Smooth muscle cell (in vitro differentiated cells): ENCODE results near the gene PRPF19. TPM values are rescaled to one million over a fixed set of nuclear protein-coding genes. Genes with fewer than 3 reads are reported as not detected.

Experiments used
- DNase-seq: peaks from one replicate; lab custom pipeline; 2025; ENCODE audit not compliant: unreplicated experiment; lab: John Stamatoyannopoulos, UW
- H2AFZ ChIP-seq: fragments of 200-600 bp; sonication (generic); 2 replicates; pipeline ENCODE4 v1.6.0; 2016; ENCODE audit warnings: antibody characterized with exemption, low read depth, mild to moderate bottlenecking
- H3F3A ChIP-seq: fragments of 200-600 bp; sonication (generic); 2 replicates; pipeline ENCODE4 v1.6.0; 2017; ENCODE audit warnings: antibody characterized with exemption, low read depth
- H3K27ac ChIP-seq: fragments of 200-600 bp; sonication (generic); 2 replicates; pipeline ENCODE4 v1.5.1; 2016; ENCODE audit warnings: low read depth, mild to moderate bottlenecking
- H3K27me3 ChIP-seq: fragments of 200-600 bp; sonication (generic); 2 replicates; pipeline ENCODE4 v1.6.1; 2016; ENCODE audit warnings: low read depth, mild to moderate bottlenecking
- H3K36me3 ChIP-seq: fragments of 200-600 bp; sonication (generic); 2 replicates; pipeline ENCODE4 v1.5.1; 2016; ENCODE audit warnings: low read depth
- H3K4me1 ChIP-seq: fragments of 200-600 bp; sonication (generic); 2 replicates; pipeline ENCODE4 v1.5.1; 2016; ENCODE audit warnings: low read depth
- H3K4me2 ChIP-seq: fragments of 200-600 bp; sonication (generic); 2 replicates; pipeline ENCODE4 v1.6.0; 2016; ENCODE audit warnings: mild to moderate bottlenecking
- H3K4me3 ChIP-seq: fragments of 200-600 bp; sonication (generic); 2 replicates; pipeline ENCODE4 v1.5.1; 2016; ENCODE audit warnings: mild to moderate bottlenecking
- H3K79me2 ChIP-seq: fragments of 200-600 bp; sonication (generic); 2 replicates; pipeline ENCODE4 v1.6.0; 2016; ENCODE audit warnings: low read depth, mild to moderate bottlenecking
- H3K9ac ChIP-seq: fragments of 200-600 bp; sonication (generic); 2 replicates; pipeline ENCODE4 v1.6.0; 2016; ENCODE audit warnings: low read depth
- H3K9me3 ChIP-seq: fragments of 200-600 bp; sonication (generic); replicated peaks from 2 replicates; pipeline ENCODE4 v1.5.1; 2016; ENCODE audit warnings: low read depth
- H4K20me1 ChIP-seq: fragments of 200-600 bp; sonication (generic); 2 replicates; pipeline ENCODE4 v1.6.0; 2016; ENCODE audit warnings: low read depth
- WGBS: methylation state at CpG from one replicate; pipeline ENCODE4 v1.1.7; 2016; ENCODE audit warnings: low lambda C conversion rate; 5-methylcytosine and 5-hydroxymethylcytosine counted together
- polyA plus RNA-seq: library from polyadenylated mRNA; unstranded; fragments of >200 nt; fragmentation: Nextera tagmentation; extraction: Ambion mirVana; gene quantifications from 2 replicates; pipeline ENCODE4 v1.2.1, GENCODE V29; 2016
- total RNA-seq: library from RNA; depleted of rRNA; stranded (reverse); fragments of >200 nt; gene quantifications from 2 replicates; pipeline ENCODE4 v1.2.3, GENCODE V29; 2014
- TF ChIP-seq, protein P1 (sequence below): fragments of 200-600 bp; sonication (generic); IDR thresholded peaks from 2 replicates; pipeline ENCODE4 v1.5.1; 2017; ENCODE audit warnings: borderline replicate concordance, mild to moderate bottlenecking, antibody characterized with exemption; ENCODE audit not compliant: insufficient read depth, poor library complexity, severe bottlenecking

Gene PRPF19
- total and polyA plus RNA-seq, 2 experiments from 2014 or later = 10.2 to 33.0 TPM

DNA sequence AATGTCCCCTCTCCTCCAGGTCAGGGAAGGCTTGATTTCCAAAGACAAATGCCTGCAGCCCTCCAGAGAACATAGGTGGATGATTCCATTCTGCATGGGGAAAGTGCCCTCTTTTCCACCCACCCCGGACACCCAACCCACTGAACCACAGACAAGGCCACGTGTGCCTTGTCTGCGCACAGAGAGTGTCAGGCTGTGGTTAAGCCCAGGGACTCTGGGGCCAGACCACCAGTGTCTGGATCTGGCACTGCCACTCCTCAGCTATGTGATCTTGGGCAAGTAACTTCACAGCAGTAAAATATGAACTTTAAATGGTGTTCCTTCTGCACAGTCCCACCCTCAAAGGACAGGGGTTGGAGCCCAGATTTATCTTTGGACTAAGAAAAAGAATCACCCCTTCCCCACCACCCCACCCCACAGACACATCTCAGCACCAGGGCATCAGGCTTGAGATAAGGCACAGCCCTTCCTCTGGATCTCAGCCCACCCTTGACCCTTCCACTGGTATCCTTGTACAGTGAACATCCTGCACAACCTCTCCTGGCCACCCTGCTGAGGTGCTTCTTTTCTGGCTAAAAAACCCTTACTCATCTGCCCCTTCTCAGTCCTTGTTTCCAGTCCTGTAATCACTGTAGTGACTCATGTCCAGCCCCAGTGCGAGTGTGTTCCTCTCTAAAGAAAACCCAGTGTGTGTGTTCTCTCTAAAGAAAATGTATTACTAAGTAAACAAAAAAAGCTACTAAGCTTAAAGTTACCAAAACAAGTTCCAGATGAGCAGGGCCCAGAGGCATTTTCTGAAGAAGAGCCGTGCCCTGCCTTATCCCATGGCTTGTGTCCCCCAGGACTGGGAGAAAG lies 48.8 kb downstream of the PRPF19 start:
- no peak overlapping the region for H3K4me2 ChIP-seq
- no peak overlapping the region for H3K4me3 ChIP-seq
- no peaks in the 10 kb centered on the region for H3K4me1 ChIP-seq
- WGBS = 61% methylated on average over 5 of the region's 5 CpGs
- no peak overlapping the region for H2AFZ ChIP-seq
- H3K27ac ChIP-seq = no peak overlapping the region
- H3F3A ChIP-seq = no peaks in the 10 kb centered on the region
- DNase-seq = no peak
- H3K27me3 ChIP-seq = no peaks in the 10 kb centered on the region
- H3K79me2 ChIP-seq = no peaks in the 10 kb centered on the region
- H3K9ac ChIP-seq = no peak overlapping the region
- H4K20me1 ChIP-seq = no peaks in the 10 kb centered on the region
- no peaks in the 10 kb centered on the region for H3K9me3 ChIP-seq
- TF ChIP-seq, protein P1, sequence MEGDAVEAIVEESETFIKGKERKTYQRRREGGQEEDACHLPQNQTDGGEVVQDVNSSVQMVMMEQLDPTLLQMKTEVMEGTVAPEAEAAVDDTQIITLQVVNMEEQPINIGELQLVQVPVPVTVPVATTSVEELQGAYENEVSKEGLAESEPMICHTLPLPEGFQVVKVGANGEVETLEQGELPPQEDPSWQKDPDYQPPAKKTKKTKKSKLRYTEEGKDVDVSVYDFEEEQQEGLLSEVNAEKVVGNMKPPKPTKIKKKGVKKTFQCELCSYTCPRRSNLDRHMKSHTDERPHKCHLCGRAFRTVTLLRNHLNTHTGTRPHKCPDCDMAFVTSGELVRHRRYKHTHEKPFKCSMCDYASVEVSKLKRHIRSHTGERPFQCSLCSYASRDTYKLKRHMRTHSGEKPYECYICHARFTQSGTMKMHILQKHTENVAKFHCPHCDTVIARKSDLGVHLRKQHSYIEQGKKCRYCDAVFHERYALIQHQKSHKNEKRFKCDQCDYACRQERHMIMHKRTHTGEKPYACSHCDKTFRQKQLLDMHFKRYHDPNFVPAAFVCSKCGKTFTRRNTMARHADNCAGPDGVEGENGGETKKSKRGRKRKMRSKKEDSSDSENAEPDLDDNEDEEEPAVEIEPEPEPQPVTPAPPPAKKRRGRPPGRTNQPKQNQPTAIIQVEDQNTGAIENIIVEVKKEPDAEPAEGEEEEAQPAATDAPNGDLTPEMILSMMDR = no peak
- no peaks in the 10 kb centered on the region for H3K36me3 ChIP-seq

DNA sequence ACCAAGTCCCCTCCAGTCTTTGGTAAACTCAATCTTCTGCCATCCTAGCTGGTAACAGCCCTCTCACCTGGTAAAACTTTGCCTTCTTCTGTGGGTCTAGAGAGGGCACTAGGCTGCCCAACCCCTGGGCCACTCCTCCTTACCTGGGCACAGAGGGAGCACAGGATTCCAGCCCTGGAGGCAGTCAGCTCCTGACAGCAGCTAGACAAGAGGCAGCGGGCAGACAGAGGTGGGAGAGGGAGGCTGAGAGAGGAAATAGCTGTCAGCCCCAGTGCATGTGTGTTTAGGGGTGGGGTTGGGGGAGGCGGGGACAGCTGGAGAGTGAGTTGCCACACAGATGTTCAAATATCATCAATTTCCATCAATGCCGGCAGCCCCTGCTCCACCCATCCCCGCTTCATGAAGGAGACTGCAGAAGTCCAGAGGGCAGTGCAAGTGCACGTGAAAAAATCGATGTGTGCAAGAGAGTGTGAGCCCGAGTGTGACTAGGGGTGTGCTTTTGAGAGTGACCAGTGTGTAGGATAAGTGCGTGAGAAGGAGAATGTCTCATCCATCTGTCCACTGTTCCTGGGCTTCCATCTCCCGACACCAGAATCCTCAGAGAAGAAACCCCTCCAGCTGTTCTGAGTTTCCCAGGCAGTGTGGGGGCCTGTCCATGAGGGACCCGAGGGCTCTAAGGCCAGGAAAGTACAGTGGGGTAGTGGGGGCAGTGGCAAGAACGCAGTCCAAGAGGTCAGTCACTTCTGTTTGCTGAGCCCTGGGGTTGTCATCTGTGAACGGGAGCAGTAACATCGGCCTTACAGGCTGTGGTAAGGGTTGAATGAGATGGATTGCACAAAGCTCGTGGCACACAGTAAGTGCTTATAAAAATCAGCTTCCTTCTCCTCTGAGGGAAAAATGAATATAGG lies 50.4 kb downstream of the PRPF19 start, which contains the start of gene PTGDR2:
Gene PTGDR2, minus strand, starts transcription at position 225 of the 908 bp plus-strand sequence. CDS start 2,228 bp downstream, outside the sequence.
- Histone ChIP-seq H3K9ac (no peak within 1 kb of the TSS), H3K4me3 (no peak within 1 kb of the TSS), H3K4me1 (no peaks in the 10 kb centered on the region), H4K20me1 (no peaks in the 10 kb centered on the region), H3K79me2 (no peaks in the 10 kb centered on the region), H3K9me3 (no peaks in the 10 kb centered on the region), H3F3A (no peaks in the 10 kb centered on the region), H3K4me2 (no peak within 1 kb of the TSS), H3K27me3 (peaks cover 5% of the 10 kb centered on the region), H3K27ac (no peak within 1 kb of the TSS), H3K36me3 (no peaks in the 10 kb centered on the region), H2AFZ (no peak within 1 kb of the TSS)
- TF ChIP-seq, protein P1 = no peak
- WGBS = 88% methylated on average over 14 of the region's 14 CpGs
- DNase-seq = no peak

DNA sequence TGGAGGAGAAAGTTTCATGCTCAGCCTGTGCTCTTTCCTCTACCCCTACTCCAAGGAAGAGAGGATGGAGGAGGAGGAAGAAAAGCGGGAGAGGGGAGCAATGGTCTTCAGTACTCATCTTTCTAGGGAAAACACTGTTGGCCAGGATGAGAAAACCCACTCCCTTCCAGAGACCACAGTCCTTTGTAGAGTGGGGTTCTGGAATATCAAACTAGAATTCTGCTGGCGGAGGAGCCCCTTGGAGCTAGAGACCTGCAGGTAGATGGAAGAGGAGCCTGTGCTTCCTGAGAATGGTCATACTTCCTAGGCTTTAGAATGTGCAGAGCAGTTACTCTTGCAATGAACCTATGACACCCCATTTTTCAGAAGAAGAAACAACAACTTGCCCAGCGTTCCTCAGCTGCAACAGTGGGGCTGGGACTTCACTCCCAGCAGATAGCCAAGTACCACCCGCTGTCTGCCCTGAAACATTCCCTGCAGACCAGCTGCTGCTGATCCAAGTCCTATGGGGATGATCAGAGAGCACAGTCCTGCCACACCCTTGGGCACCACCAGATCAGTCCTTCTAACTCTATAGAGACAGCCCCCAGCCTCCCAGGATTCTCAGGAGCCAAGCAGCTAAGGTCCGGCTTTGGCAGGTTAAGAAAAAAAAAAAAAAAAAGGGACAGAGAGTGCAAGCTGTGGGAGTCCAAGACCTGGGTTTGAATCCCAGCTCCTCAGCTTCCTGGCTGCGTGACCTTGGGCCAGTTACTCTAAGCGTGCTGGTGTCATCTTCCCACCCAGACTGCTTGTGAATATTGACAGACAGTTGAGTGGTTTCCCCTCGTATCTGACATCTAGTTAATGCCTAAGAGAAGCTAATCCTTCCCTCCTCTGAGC lies 51.3 kb downstream of the PRPF19 start:
- Histone ChIP-seq H3F3A (no peaks in the 10 kb centered on the region), H3K4me2 (no peak overlapping the region), H3K79me2 (no peaks in the 10 kb centered on the region), H3K4me3 (no peak overlapping the region), H3K27ac (no peak overlapping the region), H2AFZ (no peak overlapping the region), H3K9ac (no peak overlapping the region), H3K9me3 (no peaks in the 10 kb centered on the region), H3K4me1 (no peaks in the 10 kb centered on the region), H3K27me3 (peaks cover 5% of the 10 kb centered on the region), H3K36me3 (no peaks in the 10 kb centered on the region), H4K20me1 (no peaks in the 10 kb centered on the region)
- WGBS = 88% methylated on average over 8 of the region's 8 CpGs
- no peak for DNase-seq
- TF ChIP-seq, protein P1 = no peak
